GM19193 (cell line): ENCODE data around the gene NEAT1.

Source experiments
- POLR2A ChIP-seq: IDR thresholded peaks from 4 replicates; pipeline ENCODE4 v1.6.1; 2011; ENCODE audit not compliant: insufficient read depth, insufficient read length; ENCODE audit errors: extremely low read depth

NEAT1 gene

GRCh38 chr11:65421794-65422632 lies 585 bp upstream of the NEAT1 start:
- peak; percentile 60 for TF ChIP-seq POLR2A

- TF ChIP-seq POLR2A: no peak
These were observed 1.1 kb downstream of the NEAT1 start for GRCh38 chr11:65423516-65424204.

- peak; percentile 71 for TF ChIP-seq POLR2A
These were observed 1.9 kb downstream of the NEAT1 start for GRCh38 chr11:65424205-65425104.

- TF ChIP-seq POLR2A: peak; percentile 68
These were observed 2.7 kb downstream of the NEAT1 start for GRCh38 chr11:65425105-65425970.

GRCh38 chr11:65425971-65426838 lies 3.6 kb downstream of the NEAT1 start:
- no peak for TF ChIP-seq POLR2A

GRCh38 chr11:65426839-65427690 lies 4.5 kb downstream of the NEAT1 start:
- peak; percentile 90 for TF ChIP-seq POLR2A

GRCh38 chr11:65427691-65428577 lies 5.3 kb downstream of the NEAT1 start:
- no peak for TF ChIP-seq POLR2A

- peak; percentile 54 for TF ChIP-seq POLR2A
These were observed 6.0 kb downstream of the NEAT1 start for GRCh38 chr11:65428578-65429067.

- peak; percentile 40 for TF ChIP-seq POLR2A
These were observed 6.6 kb downstream of the NEAT1 start for GRCh38 chr11:65429068-65429681.

GRCh38 chr11:65429724-65430405 lies 7.3 kb downstream of the NEAT1 start:
- no peak for TF ChIP-seq POLR2A
